ENCODE results near the gene CABP4. TPM values are rescaled to one million over a fixed set of nuclear protein-coding genes. Genes with fewer than 3 reads are reported as not detected.
A peak's percentile ranks its signal among the peaks of the same experiment; 100 is the strongest.
"Not testable (repeated sequence)": the region's sequence is repeated elsewhere in the genome, so short reads cannot be mapped to it uniquely, and the experiment has no call there.

Gene CABP4
- total RNA-seq, 1 experiment from 2014 or later, result 11.8 TPM

DNA sequence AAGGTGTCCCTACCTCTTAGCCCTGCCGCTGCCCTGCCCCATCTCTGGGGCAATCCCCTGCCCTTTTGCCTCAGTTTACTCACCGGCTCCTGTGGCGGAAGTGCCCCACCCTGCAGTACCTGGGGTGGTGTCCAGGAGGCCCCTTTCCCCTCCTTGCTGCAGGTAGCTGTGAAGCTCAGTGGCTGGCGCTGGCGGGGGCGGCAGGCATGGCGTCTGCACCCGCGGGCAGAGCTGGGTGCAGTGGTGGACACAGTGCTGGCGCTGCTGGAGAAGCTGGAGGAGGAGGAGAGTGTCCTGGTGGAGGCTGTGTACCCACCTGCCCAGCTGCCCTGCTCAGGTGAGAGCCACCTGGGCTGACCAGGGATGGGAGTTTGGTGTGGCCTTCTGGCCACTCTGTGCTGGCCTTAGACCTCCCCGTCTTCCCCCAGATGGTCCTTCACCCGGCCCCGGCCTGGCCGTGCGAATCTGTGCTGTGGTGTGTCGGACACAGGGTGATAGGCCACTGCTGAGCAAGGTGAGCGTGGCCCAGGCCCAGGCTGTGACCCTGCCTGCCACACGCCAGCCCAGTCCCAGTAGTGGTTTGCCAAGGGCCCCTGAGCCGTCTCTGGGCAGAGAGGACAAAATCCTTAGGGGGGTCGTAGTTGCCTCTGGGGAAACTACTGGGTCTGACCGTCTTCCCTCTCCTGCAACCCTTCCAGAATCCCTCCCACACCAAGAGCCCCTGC lies 35.7 kb upstream of the CABP4 start:
- no peak for DNase-seq (ENCODE audit: low spot score)

DNA sequence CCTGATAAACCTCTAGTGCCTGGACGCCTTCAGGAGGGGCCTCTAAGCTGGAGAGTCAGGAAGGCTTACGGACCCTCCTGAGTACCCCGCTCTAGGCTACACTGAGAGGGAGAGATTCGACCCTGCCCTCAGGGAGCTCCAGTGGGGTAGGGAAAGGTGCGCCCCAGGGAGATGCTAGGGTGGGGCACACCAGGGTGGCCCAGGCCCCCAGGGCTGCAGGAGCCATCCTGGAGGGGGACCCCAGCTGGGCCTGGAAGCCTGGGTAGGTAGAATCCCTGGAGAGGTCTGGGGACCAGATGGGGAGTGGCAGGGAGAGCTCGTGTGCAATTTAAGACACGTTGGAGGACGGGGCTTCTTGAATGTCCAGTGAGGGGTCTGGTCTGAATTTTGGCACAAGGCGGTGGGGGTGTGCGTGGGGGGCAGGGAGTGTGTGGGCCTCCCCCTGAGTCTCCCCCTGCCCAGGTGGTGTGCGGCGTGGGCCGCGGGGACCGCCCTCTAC lies 35.0 kb upstream of the CABP4 start:
- DNase-seq (ENCODE audit: low spot score), result no peak

DNA sequence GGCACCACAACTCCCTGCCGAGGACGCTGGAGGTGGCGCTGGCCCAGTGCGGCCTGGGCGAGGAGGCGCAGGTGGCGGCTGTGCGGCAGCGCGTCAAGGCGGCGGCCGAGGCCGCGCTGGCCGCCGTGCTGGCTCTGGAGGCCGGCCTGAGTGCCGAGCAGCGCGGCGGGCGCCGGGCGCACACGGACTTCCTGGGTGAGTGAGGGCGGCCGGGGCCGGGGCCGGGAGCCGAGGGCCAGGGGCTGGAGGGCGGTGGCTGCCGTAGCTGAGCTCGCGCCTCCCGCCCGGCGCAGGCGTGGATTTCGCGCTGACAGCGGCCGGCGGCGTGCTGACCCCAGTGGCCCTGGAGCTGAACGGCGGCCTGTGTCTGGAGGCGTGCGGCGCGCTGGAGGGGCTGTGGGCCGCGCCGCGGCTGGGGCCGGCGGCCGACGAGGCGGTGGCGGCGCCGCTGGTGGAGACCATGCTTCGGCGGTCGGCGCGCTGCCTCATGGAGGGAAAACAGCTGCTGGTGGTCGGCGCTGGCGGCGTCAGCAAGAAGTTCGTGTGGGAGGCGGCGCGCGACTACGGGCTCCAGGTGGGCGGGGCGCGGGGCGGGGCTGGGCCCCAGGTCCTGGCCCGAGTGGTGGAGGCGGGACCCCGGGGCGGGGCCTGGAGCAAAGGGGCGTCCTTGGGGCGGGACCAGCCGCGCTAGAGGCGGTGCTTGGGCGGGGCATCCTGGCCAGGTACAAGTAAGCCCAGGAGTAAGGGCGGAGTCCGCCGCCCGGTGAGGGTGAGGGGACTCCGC lies 34.3 kb upstream of the CABP4 start:
- peak; percentile 99 for DNase-seq (ENCODE audit: low spot score)

DNA sequence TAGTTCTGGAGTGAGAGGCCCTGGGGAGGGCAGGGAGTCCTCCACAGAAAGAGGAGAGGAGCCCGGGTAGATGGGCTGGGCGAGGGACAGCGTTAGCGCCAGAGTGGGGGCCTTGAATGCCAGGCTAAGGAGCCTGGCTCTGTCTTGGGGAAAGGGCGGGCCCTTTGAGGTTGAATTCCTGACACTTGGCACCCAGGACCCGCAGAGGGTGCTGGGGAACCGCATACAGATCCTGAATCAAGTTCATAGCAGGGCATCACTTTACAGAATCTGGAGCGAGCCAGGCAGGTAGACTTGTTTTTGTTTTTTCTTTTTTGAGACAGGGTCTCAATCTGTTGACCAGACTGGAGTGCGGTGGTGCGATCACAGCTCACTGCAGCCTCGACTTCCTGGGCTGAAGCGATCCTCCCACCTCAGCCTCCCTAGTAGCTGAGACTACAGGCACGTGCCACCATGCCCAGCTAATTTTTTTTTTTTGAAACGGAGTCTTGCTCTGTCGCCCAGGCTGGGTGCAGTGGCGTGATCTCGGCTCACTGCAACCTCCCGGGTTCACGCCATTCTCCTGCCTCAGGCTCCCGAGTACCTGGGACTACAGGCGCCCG lies 33.6 kb upstream of the CABP4 start:
- no peak for DNase-seq (ENCODE audit: low spot score)

DNA sequence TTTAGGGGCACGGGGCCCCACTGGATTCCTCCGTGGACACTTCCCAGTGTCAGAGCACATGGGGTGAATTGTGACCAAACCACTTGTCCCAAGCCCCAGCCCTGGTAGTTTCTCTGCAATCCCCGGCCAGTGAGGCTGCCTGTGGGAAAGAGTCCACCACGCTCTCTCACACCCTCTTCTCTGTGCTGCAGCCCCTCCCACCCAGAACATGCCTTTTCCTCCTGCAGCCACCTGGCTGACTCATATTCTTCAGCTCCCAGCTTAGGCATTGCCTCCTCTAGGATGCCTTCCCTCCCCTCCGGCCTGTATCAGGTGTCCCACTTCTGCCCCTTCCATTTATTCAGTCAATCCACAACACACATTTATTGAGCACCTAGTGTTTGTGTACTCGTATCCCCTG lies 32.3 kb upstream of the CABP4 start:
- peak; percentile 58 for DNase-seq (ENCODE audit: low spot score)

DNA sequence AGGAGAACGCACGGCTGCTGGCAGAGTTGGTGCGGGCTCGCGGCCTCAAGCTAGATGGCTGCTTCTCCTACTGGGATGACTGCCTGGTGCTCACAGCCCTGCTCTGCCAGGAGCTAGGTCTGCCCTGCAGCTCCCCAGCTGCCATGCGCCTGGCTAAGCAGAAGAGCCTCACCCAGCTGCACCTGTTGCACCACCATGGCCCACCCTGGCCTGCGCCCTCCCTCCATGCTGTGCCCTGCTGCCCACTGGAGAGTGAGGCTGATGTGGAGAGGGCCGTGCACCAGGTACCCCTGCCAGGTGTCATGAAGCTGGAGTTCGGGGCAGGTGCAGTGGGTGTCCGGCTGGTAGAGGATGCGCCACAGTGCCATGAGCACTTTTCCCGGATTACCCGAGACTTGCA lies 31.7 kb upstream of the CABP4 start:
- DNase-seq (ENCODE audit: low spot score), result no peak

DNA sequence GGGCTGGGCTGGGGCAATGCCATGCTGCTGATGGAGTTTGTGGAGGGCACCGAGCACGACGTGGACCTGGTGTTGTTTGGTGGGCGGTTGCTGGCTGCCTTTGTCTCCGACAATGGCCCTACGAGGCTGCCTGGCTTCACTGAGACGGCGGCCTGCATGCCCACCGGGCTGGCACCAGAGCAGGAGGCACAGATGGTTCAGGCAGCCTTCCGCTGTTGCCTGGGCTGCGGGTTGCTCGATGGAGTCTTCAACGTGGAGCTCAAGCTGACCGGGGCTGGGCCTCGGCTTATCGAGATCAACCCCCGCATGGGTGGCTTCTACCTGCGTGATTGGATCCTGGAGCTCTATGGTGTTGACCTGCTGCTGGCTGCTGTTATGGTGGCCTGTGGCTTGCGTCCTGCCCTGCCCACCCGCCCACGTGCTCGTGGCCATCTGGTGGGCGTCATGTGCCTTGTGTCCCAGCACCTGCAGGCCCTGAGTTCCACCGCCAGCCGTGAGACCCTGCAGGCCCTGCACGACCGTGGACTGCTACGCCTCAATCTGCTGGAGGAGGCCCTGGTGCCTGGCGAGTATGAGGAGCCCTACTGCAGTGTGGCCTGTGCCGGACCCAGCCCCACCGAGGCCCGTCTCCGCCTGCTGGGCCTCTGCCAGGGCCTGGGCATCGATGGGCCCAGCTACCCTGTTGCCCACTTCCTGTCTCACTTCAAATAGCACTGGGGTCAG lies 31.1 kb upstream of the CABP4 start:
- DNase-seq (ENCODE audit: low spot score), result no peak

DNA sequence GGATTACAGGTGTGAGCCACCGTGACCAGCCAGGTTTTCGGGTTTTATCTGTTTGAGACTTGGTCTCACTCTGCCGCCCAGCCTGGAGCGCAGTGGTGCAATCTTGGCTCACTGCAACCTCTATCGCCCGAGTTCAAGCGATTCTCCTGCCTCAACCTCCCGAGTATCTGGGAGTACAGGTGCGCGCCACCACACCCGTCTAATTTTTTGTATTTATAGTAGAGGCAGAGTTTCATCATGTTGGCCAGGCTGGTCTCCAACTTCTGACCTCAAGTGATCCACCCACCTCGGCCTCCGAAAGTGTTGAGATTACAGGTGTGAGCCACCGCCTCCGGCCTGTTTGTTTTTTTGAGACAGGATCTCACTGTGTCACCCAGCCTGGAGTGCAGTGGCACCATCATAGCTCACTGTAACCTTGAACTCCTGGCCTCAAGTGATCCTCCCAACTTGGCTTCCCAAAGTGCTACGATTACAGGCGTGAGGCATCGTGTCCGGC lies 27.7 kb upstream of the CABP4 start:
- not testable (repeated sequence) for DNase-seq (ENCODE audit: low spot score)

DNA sequence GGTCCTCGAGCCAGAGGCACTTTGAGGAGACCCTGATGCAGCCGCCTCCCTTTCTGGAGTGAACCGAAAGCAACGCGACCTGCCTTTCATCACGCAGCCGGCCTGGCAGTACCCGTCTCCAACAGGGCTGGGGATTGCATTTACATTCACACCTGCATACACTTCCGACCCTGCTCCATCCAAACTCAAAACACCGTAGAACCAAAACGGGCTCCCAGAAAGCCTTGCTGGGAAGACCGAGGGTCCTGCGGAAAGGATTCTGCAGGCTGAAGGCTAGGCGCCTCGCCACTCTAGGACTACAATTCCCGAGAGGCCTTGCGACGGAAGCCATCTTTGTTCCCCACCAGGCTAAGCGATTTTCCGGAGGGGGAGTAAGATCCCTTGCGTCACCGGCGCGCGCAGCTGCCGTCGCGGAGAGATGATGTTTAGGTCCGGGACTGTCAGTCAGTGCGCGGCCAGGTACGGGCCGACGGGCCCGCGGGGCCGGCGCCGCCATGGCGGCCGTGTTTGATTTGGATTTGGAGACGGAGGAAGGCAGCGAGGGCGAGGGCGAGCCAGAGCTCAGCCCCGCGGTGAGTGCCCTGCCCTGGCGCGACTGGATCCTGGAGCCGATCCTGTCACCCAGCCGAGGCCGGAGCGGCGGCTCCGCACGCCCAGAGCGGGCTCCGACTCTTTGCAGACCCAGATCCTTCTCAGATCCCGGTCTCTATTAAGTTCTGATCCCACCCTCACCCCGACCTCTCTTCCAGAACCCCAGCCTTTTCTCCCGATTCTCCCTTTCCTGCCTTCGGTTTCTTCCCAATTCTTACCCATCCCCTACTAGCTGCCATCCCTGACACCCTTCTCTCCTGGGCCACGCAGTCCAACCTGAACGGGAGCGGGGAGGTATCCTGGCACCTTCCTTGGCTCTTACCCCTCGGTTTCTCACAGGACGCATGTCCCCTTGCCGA lies 26.8 kb upstream of the CABP4 start, which contains the start of gene RPS6KB2:
TSS of gene RPS6KB2 (plus strand) at position 443 of the 950 bp plus-strand sequence. CDS start at position 495, 52 bp downstream.
- peak; percentile 99 for DNase-seq (ENCODE audit: low spot score)

DNA sequence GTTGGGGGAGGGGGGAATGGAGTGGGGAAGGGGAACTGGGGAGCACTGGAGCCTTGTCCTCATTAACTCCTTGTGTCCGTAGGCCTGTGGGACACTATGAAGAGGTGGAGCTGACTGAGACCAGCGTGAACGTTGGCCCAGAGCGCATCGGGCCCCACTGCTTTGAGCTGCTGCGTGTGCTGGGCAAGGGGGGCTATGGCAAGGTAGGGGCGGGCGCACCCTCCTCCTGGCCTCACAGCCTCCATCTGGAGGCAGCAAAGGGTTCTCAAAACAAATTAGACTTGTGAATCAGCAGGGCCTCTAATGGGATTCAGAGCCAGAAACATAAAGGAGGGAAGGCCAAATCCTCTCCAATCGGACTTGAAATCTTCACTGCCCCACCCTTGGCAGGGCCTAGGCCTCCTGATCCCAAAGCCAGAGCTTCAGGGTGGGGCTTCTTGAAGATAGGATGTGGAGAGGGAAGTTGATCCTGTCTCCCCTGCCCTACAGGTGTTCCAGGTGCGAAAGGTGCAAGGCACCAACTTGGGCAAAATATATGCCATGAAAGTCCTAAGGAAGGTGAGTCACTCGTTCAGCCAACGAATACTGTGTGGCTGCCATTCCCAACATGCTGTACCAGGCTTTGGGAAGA lies 26.0 kb upstream of the CABP4 start:
- no peak for DNase-seq (ENCODE audit: low spot score)

DNA sequence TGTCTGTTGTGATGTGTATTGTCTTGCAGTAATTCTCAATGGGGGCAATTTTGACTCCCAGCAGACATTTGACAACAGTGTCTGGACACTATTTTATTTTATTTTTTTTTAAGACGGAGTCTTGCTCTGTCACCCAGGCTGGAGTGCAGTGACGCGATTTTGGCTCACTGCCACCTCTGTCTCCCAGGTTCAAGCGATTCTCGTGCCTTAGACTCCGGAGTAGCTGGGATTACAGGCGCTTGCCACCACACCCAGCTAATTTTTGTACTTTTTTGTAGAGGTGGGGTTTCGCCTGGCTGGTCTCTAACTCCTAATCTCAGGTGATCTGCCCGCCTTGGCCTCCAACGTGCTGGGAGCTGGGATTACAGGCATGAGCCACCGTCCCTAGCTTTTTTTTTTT lies 25.4 kb upstream of the CABP4 start:
- no peak for DNase-seq (ENCODE audit: low spot score)

DNA sequence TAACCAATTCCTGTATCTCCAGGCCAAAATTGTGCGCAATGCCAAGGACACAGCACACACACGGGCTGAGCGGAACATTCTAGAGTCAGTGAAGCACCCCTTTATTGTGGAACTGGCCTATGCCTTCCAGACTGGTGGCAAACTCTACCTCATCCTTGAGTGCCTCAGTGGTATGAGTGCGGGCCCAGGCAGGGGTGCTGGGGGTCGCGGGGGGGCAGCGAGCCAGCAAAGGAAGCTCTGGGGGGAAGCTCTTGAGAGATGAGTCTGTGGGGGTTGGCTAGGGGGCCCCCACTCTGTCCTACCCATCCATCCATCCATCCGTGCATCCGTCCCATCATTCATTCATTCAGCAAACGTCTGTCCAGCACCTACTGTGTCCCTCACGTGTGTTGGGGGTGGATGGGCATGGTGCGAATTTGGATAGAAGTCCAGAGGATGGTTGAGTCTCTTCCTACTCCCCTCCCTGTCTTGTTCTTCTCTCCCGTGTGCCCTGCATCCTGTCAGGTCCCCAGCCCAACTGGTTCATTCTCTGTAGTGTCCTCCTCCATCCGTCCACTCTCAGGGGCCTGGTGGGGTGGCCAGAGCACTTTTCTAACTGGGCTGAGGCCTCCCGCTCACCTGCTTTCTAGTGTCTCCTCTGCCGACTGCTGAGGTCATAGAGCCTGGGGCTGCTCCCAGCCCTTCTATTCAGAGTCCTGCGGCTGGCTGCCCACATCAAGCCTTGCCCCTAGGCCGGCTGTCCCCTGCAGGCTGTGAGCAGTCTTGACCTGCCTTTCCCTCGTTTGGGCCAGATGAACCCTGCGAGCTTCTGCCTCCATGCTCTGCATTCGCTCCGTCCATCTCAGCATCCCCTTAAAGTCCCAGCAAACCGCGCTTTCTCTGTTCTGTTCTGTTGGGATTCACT lies 23.6 kb upstream of the CABP4 start:
- no peak for DNase-seq (ENCODE audit: low spot score)

DNA sequence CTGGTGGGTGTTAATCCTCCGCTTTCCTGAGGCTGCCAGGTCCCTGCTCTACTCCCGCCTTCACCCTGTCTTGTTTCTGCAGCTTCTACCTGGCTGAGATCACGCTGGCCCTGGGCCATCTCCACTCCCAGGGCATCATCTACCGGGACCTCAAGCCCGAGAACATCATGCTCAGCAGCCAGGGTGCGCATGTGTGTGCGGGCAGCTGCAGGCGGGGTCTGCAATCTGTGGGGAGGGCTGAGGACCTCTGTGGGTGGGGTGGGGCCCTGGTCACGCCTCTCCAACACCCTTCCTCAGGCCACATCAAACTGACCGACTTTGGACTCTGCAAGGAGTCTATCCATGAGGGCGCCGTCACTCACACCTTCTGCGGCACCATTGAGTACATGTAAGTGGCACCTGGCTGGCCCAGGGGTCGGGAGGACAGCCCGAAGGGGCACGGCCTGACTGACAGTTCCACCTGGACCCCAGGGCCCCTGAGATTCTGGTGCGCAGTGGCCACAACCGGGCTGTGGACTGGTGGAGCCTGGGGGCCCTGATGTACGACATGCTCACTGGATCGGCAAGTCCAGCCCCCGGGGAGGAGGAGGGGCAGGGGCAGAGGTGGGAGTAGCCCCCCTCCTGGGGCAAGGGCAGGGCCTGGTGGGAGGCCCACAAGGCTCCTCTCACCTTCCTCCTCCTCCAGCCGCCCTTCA lies 22.4 kb upstream of the CABP4 start:
- DNase-seq (ENCODE audit: low spot score), result no peak

DNA sequence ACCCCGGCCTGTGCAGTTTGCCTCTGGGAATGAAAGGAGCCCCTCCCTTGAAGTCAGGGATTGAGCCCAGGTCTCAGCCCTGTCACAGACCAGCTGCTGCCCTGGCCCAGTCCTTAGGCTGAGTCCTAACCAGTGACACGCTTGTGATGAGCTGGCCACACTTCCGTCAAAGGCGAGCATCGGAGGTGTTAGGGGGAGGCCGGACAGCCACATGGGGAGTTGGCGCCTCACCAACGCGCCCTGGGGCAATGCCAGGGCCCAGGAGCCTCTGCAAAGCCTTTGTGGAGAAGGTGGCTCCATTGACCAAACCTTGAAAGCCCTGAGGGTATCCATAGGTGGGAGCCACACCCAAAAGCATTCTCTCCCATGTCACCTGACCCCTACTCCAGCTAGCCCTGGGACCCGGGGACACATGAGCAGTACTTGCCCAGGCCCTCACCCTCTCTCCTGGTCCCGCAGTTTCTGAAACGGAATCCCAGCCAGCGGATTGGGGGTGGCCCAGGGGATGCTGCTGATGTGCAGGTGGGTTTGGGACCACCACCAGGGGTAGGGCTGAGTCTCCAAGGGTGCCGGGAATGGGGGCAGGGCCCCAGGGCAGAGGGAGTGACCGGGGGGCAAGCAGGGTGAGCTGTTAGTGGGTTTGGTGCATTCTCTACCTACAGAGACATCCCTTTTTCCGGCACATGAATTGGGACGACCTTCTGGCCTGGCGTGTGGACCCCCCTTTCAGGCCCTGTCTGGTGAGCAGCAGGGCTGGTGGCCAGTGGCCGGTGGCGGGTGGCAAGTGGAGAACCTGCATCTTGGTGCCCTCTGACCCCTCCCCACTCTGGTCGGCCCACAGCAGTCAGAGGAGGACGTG lies 21.4 kb upstream of the CABP4 start:
- DNase-seq (ENCODE audit: low spot score), result no peak

DNA sequence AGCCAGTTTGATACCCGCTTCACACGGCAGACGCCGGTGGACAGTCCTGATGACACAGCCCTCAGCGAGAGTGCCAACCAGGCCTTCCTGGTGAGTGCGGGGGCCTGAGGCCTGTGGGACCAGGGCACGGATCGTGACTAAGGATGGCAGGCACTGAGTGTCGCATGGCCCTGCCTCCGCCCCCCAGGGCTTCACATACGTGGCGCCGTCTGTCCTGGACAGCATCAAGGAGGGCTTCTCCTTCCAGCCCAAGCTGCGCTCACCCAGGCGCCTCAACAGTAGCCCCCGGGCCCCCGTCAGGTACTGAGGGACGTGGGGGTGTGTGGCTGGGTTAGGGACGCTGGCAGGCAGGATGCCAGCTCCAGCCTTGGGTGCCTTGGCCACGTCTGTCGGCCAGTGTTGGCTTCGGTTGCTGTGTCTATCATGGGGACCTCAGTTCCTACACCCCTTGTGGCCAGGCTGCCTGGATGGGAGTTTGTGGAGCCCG lies 20.7 kb upstream of the CABP4 start:
- no peak for DNase-seq (ENCODE audit: low spot score)

DNA sequence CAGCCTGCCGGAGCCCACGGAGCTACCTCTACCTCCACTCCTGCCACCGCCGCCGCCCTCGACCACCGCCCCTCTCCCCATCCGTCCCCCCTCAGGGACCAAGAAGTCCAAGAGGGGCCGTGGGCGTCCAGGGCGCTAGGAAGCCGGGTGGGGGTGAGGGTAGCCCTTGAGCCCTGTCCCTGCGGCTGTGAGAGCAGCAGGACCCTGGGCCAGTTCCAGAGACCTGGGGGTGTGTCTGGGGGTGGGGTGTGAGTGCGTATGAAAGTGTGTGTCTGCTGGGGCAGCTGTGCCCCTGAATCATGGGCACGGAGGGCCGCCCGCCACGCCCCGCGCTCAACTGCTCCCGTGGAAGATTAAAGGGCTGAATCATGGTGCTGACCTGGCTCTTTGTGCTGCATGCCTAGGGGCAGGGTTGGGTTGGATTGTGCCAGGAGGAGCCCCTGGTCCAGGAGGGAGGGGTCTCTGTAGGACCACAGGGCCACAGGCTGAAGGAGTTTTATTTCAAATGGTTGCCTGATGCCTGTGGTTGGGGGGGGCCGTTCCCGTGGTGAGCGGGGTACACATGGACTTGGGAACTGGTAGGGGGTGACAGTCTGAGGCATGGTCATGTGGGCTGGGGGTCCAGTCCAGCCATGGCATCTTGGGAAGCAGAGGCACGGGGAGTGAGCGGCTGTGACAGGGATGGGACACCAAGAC lies 20.0 kb upstream of the CABP4 start:
- no peak for DNase-seq (ENCODE audit: low spot score)
